Left ventricle myocardium inferior (tissue), 1 donor: Measurements from ENCODE around the gene C10orf105. TPM values are rescaled to one million over a fixed set of nuclear protein-coding genes. Genes with fewer than 3 reads are reported as not detected.

Experiments
- DNase-seq: peaks from one replicate; pipeline ENCODE4 v3.0.0-alpha.2; 2020
- H3K27ac ChIP-seq: fragments of 200-600 bp; replicated peaks from 2 replicates; pipeline ENCODE4 v1.8.0; 2021
- H3K27me3 ChIP-seq: fragments of 200-600 bp; 2 replicates; pipeline ENCODE4 v1.8.0; 2021; ENCODE audit warnings: low read depth
- H3K36me3 ChIP-seq: fragments of 200-600 bp; 2 replicates; pipeline ENCODE4 v1.8.0; 2021
- H3K4me1 ChIP-seq: fragments of 200-600 bp; 2 replicates; pipeline ENCODE4 v1.8.0; 2021
- H3K4me3 ChIP-seq: fragments of 200-600 bp; 2 replicates; pipeline ENCODE4 v1.8.0; 2021; ENCODE audit warnings: mild to moderate bottlenecking, moderate library complexity
- H3K9me3 ChIP-seq: fragments of 200-600 bp; replicated peaks from 2 replicates; pipeline ENCODE4 v1.8.0; 2021
- CTCF ChIP-seq: fragments of 200-600 bp; IDR thresholded peaks from 2 replicates; pipeline ENCODE4 v1.8.0; 2021; ENCODE audit warnings: antibody characterized with exemption, mild to moderate bottlenecking, borderline replicate concordance
- intact Hi-C: fragments of 100-400 bp; cut with micrococcal nuclease; formaldehyde crosslinking; loops from one replicate; pipeline ENCODE4 v1.11.0; 2022
- total RNA-seq: library from RNA; stranded (reverse); fragmentation: NEBNext Ultra II Directional; extraction: Animal tissue kit (Norgen Biotek cat#: 25700); gene quantifications from one replicate; pipeline ENCODE4 v1.2.1, GENCODE V29; 2021
- donor health status: DM: no; HTN: yes; CAD: no; lungs with severe emphysema.

The C10orf105 gene
- total RNA-seq, 1 donor from 2014 or later, result 0.05 TPM

DNA sequence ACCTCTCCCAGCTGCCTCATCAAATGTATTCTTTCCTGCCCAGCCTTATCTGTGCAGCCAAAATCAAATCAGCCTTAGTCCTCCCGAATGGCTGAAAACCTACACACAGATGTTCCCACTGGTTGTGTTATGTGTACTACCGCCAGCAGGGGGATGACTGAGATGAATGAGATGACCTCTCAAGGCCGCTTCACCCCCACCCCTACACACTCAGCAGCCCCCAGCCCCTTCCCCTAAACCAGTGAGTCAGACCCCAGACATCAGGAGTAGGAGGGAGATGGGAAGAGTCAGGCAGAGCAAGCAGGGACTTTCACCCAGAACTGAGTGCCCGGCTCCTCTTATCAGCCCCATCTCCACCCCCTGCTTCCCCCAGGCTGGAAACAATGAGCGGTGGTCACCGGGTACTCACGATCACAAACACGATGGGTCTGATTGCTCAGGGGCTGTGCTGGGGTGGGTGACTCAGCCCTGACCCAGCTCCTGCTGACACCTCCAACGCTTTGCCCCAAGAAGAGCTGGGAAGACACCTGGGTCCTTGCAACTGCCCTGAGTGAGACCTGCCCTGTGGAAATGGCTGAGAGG lies 6.5 kb upstream of the C10orf105 start:
- Histone ChIP-seq H3K4me3 (no peak overlapping the region), H3K36me3 (no peaks in the 10 kb centered on the region), H3K9me3 (no peaks in the 10 kb centered on the region), H3K27me3 (no peaks in the 10 kb centered on the region), H3K4me1 (peaks cover 46% of the 10 kb centered on the region), H3K27ac (peak overlapping the region; percentile 83)
- peak; percentile 42 for TF ChIP-seq CTCF
- DNase-seq, result no peak
- intact Hi-C loops, result loop anchor here (10.0 kb wide), 1 partner anchor 49 kb away; the partner anchor contains the start of gene VSIR

DNA sequence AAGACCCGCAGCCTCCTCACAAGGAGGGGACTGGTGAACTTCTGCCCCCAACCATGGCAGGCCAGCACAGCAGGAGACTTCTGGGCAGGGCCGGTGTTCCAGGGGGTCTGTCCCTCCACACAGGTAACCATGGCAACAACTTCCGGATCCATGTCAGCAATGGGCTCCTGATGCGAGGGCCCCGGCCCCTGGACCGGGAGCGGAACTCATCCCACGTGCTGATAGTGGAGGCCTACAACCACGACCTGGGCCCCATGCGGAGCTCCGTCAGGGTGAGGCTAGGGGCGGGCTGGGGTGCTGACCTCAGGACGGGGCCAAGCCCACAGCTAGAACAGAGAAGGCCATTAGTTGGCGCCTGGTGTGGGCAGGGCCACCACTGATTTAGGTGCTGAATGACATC lies 5.7 kb upstream of the C10orf105 start:
- no peak for TF ChIP-seq CTCF
- H3K9me3 ChIP-seq, result no peaks in the 10 kb centered on the region
- intact Hi-C loops, result loop anchor here (10.0 kb wide), 1 partner anchor 50 kb away; the partner anchor contains the start of gene VSIR
- no peak for DNase-seq
- no peak overlapping the region for H3K4me3 ChIP-seq
- no peak overlapping the region for H3K27ac ChIP-seq
- H3K27me3 ChIP-seq, result no peaks in the 10 kb centered on the region
- no peaks in the 10 kb centered on the region for H3K36me3 ChIP-seq
- peaks cover 46% of the 10 kb centered on the region for H3K4me1 ChIP-seq

DNA sequence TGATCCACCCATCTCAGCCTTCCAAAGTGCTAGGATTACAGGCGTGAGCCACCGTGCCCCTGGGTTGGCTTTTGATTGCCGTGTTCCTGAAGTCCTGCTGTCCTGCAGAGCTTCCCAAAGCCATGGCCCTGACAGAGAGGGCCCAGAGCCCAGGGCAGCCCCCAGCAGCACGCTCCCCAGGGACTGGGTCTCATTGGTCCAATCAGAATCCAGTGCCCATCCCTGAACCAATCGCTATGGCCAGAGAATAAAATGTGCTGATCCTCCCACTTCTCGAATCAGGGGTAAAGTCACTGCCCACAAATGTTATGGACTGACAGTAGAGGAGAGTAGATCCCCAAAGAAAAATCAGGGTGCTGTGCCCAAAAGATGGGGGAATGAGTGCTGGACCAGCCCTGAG lies 5.0 kb upstream of the C10orf105 start:
- TF ChIP-seq CTCF, result no peak
- H3K9me3 ChIP-seq, result no peaks in the 10 kb centered on the region
- H3K4me1 ChIP-seq, result peaks cover 48% of the 10 kb centered on the region
- H3K27me3 ChIP-seq, result no peaks in the 10 kb centered on the region
- H3K36me3 ChIP-seq, result no peaks in the 10 kb centered on the region
- DNase-seq, result no peak
- no peak overlapping the region for H3K4me3 ChIP-seq
- intact Hi-C loops, result loop anchor here (10.0 kb wide), 1 partner anchor 50 kb away; the partner anchor contains the start of gene VSIR
- no peak overlapping the region for H3K27ac ChIP-seq

- Histone ChIP-seq H3K36me3 (no peaks in the 10 kb centered on the region), H3K4me1 (peaks cover 48% of the 10 kb centered on the region), H3K27ac (no peak overlapping the region), H3K9me3 (no peaks in the 10 kb centered on the region), H3K4me3 (no peak overlapping the region), H3K27me3 (no peaks in the 10 kb centered on the region)
- no peak for TF ChIP-seq CTCF
- no peak for DNase-seq
- intact Hi-C loops, result loop anchor here (10.0 kb wide), 1 partner anchor 51 kb away; the partner anchor contains the start of gene VSIR
Observed at GRCh38 chr10:71723311-71723710, 3.7 kb upstream of the C10orf105 start.

DNA sequence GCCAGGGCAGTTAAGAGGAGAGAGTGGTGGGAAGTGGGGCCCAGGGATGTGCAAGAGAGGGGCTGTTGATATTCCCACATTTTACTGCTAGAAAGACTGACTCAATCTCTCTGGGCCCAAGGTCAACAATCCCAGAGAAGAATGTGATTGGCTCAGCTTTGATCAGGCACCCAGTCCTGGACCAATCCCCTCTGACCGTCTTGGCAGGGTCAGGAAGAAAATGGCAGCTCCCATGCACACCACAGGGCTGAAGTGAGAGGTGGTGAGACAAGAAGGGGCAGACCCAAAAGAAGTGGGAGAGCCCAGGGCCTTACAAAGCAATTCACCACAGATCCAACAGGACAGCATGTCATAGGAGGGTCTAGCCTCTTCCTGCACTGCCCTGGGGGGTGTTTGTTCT lies 3.3 kb upstream of the C10orf105 start:
- H3K9me3 ChIP-seq, result no peaks in the 10 kb centered on the region
- no peaks in the 10 kb centered on the region for H3K27me3 ChIP-seq
- no peak overlapping the region for H3K4me3 ChIP-seq
- intact Hi-C loops, result loop anchor here (10.0 kb wide), 1 partner anchor 52 kb away; the partner anchor contains the start of gene VSIR
- peaks cover 48% of the 10 kb centered on the region for H3K4me1 ChIP-seq
- DNase-seq, result no peak
- TF ChIP-seq CTCF, result no peak
- H3K27ac ChIP-seq, result no peak overlapping the region
- no peaks in the 10 kb centered on the region for H3K36me3 ChIP-seq
